K562 (cell line): ENCODE measurements around the gene LTA. TPM values are rescaled to one million over a fixed set of nuclear protein-coding genes. Genes with fewer than 3 reads are reported as not detected.

Experiments used
- ETV1 ChIP-seq: fragments of 450-650 bp; conservative IDR thresholded peaks from 2 replicates; pipeline ENCODE4 v1.6.1; 2016; ENCODE audit warnings: missing genetic modification characterization, control low read depth, low read depth, missing compliant biosample characterization
- MYBL2 ChIP-seq, 2 experiments: fragments of 450-650 bp in 1 of 2; sonication (generic) in 1 of 2; formaldehyde crosslinking in 1 of 2; IDR thresholded peaks; 2 replicates each; pipeline versions ENCODE4 v1.6.1 to v1.8.1; 2017 to 2022; ENCODE audit warnings: borderline replicate concordance in 1 of 2, inconsistent platforms in 1 of 2, low read depth in 1 of 2, mild to moderate bottlenecking in 1 of 2, missing genetic modification reagents in 1 of 2, moderate library complexity in 1 of 2
- RFX5 ChIP-seq: IDR thresholded peaks from 2 replicates; pipeline ENCODE4 v1.6.1; 2011; ENCODE audit warnings: low read depth, mild to moderate bottlenecking, improper control_type of control experiment, low read length
- SRSF1 ChIP-seq: fragments of 200-400 bp; formaldehyde crosslinking; IDR thresholded peaks from 2 replicates; pipeline ENCODE4 v1.6.1; 2017; ENCODE audit warnings: mild to moderate bottlenecking, low read depth, low read length, moderate library complexity
- TAF1 ChIP-seq: IDR thresholded peaks from 2 replicates; pipeline ENCODE4 v1.6.1; 2011; ENCODE audit warnings: mild to moderate bottlenecking, low read length, moderate library complexity; ENCODE audit not compliant: insufficient read depth, control insufficient read depth, severe bottlenecking; ENCODE audit errors: extremely low read depth
- TAL1 ChIP-seq: fragments of 450-650 bp; IDR thresholded peaks from 2 replicates; pipeline ENCODE4 v1.6.1; 2016; ENCODE audit warnings: mild to moderate bottlenecking
- XRCC3 ChIP-seq: fragments of 450-650 bp; IDR thresholded peaks from 2 replicates; pipeline ENCODE4 v1.6.1; 2017; ENCODE audit warnings: mild to moderate bottlenecking, moderate library complexity
- polyA plus RNA-seq, 8 experiments: library from polyadenylated mRNA; depleted of rRNA in 4 of 8; stranded (reverse) in 5 of 8; unstranded in 3 of 8; fragments of >200 nt; fragmentation: Nextera tagmentation in 2 of 8; fragmentation: Illumina TruSeq in 1 of 8; extraction: Ambion mirVana in 2 of 8; extraction: Trizol in 1 of 8; gene quantifications; 2 replicates each; pipeline versions ENCODE4 v1.2.1 to v1.2.3, GENCODE V29; 2011 to 2014; ENCODE audit warnings: inconsistent platforms in 1 of 8, missing spikeins in 1 of 8
- total RNA-seq, 7 experiments: library from RNA; depleted of rRNA in 6 of 7; stranded (reverse); fragments of >200 nt in 6 of 7; fragmentation: Illumina TruSeq in 2 of 7; extraction: Trizol in 2 of 7; gene quantifications; 2 replicates each; pipeline versions ENCODE4 v1.2.1 to v1.2.3, GENCODE V29; 2011 to 2021; ENCODE audit warnings: low replicate concordance in 1 of 7
- TF ChIP-seq, protein P1 (sequence below): sonication (generic); formaldehyde crosslinking; IDR thresholded peaks from 2 replicates; pipeline ENCODE4 v1.8.1; 2023; ENCODE audit warnings: mild to moderate bottlenecking, missing genetic modification reagents
- TF ChIP-seq, protein P2 (sequence below): fragments of 150-350 bp; conservative IDR thresholded peaks from 2 replicates; pipeline ENCODE4 v1.6.1; 2014; ENCODE audit warnings: low read length
- TF ChIP-seq, protein P3 (sequence below): fragments of 250-450 bp; sonication (Bioruptor Pico); IDR thresholded peaks from 2 replicates; pipeline ENCODE4 v1.8.0; 2021; ENCODE audit warnings: borderline replicate concordance, mild to moderate bottlenecking, moderate library complexity; ENCODE audit not compliant: poor library complexity, severe bottlenecking
- TF ChIP-seq, protein P4 (sequence below), 2 experiments: fragments of 450-650 bp; formaldehyde crosslinking in 1 of 2; IDR thresholded peaks; 2 replicates each; pipeline versions ENCODE4 v1.4.0 to v1.6.1; 2014 to 2020; ENCODE audit warnings: mild to moderate bottlenecking in 2 of 2, borderline replicate concordance in 1 of 2, low read depth in 1 of 2

Gene LTA
- total and polyA plus RNA-seq, 9 of the 15 experiments (the other 6 are each of a cell fraction or from before 2014, with no cell fraction given): 0.80 TPM; not detected in 8

DNA sequence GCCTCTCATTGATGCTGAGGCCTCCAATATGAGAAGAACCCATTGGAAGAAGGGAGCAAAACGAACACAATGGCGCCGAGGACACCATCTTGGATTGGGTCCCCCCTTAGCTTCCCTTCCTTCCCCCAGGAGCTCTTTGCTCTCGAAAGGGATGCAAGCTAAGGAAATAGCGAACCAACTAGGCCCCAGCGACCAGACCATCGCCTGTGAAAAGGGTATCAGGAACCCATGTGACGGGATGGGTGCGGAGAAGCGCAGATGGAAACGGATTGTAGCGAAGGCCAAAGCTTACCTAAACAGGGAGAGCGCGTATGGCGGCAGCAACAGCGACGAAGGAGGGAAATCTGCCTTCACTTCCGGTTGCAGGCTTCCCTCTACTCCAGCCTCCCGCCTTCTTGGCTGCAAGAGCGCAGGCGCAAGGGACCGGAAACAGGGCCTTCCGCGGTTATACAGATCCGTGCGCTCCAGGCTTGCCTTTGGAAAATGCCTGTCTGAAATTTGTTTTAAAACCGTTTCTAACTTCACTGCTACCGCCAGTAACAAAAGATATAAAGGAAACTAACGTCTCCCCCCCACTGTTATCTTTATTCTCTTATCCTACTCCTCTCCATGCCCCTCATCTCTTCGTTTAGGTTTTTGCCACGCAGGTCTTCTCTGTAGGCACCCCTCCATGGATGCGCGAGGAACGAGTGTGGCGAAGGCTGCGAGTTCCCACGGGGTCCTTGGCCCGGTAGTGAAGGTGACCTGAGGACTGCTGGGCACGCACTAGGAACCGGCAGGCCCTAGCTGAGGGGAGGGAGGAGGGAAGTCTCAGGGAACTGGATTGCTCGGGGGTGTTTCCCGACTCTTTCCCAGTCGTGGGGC, 30.2 kb upstream of the LTA start, which contains the start of gene DDX39B (continued):
- no peak for TF ChIP-seq XRCC3
- TF ChIP-seq, protein P1, sequence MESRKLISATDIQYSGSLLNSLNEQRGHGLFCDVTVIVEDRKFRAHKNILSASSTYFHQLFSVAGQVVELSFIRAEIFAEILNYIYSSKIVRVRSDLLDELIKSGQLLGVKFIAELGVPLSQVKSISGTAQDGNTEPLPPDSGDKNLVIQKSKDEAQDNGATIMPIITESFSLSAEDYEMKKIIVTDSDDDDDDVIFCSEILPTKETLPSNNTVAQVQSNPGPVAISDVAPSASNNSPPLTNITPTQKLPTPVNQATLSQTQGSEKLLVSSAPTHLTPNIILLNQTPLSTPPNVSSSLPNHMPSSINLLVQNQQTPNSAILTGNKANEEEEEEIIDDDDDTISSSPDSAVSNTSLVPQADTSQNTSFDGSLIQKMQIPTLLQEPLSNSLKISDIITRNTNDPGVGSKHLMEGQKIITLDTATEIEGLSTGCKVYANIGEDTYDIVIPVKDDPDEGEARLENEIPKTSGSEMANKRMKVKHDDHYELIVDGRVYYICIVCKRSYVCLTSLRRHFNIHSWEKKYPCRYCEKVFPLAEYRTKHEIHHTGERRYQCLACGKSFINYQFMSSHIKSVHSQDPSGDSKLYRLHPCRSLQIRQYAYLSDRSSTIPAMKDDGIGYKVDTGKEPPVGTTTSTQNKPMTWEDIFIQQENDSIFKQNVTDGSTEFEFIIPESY: peak; percentile 45; the same call in 1 of the 2 replicates
- TF ChIP-seq TAL1: peak; percentile 54
- peak; percentile 99 for TF ChIP-seq TAF1
- peak; percentile 54 for TF ChIP-seq MYBL2 (IDR thresholded peaks at IDR 0.05; ENCODE audit: low read depth)
- TF ChIP-seq MYBL2 (CRISPR knock-in tag; IDR thresholded peaks at IDR 0.05; ENCODE audit: borderline replicate concordance): no peak
- TF ChIP-seq, protein P2, sequence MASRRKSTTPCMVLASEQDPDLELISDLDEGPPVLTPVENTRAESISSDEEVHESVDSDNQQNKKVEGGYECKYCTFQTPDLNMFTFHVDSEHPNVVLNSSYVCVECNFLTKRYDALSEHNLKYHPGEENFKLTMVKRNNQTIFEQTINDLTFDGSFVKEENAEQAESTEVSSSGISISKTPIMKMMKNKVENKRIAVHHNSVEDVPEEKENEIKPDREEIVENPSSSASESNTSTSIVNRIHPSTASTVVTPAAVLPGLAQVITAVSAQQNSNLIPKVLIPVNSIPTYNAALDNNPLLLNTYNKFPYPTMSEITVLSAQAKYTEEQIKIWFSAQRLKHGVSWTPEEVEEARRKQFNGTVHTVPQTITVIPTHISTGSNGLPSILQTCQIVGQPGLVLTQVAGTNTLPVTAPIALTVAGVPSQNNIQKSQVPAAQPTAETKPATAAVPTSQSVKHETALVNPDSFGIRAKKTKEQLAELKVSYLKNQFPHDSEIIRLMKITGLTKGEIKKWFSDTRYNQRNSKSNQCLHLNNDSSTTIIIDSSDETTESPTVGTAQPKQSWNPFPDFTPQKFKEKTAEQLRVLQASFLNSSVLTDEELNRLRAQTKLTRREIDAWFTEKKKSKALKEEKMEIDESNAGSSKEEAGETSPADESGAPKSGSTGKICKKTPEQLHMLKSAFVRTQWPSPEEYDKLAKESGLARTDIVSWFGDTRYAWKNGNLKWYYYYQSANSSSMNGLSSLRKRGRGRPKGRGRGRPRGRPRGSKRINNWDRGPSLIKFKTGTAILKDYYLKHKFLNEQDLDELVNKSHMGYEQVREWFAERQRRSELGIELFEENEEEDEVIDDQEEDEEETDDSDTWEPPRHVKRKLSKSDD: peak; percentile 78; the same call in 1 of the 2 replicates
- peak; percentile 98 for TF ChIP-seq ETV1 (tag)
- TF ChIP-seq, protein P3, sequence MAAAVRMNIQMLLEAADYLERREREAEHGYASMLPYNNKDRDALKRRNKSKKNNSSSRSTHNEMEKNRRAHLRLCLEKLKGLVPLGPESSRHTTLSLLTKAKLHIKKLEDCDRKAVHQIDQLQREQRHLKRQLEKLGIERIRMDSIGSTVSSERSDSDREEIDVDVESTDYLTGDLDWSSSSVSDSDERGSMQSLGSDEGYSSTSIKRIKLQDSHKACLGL (CRISPR knock-in tag): no peak
- no peak for TF ChIP-seq RFX5
- TF ChIP-seq SRSF1: no peak
- TF ChIP-seq, protein P4, sequence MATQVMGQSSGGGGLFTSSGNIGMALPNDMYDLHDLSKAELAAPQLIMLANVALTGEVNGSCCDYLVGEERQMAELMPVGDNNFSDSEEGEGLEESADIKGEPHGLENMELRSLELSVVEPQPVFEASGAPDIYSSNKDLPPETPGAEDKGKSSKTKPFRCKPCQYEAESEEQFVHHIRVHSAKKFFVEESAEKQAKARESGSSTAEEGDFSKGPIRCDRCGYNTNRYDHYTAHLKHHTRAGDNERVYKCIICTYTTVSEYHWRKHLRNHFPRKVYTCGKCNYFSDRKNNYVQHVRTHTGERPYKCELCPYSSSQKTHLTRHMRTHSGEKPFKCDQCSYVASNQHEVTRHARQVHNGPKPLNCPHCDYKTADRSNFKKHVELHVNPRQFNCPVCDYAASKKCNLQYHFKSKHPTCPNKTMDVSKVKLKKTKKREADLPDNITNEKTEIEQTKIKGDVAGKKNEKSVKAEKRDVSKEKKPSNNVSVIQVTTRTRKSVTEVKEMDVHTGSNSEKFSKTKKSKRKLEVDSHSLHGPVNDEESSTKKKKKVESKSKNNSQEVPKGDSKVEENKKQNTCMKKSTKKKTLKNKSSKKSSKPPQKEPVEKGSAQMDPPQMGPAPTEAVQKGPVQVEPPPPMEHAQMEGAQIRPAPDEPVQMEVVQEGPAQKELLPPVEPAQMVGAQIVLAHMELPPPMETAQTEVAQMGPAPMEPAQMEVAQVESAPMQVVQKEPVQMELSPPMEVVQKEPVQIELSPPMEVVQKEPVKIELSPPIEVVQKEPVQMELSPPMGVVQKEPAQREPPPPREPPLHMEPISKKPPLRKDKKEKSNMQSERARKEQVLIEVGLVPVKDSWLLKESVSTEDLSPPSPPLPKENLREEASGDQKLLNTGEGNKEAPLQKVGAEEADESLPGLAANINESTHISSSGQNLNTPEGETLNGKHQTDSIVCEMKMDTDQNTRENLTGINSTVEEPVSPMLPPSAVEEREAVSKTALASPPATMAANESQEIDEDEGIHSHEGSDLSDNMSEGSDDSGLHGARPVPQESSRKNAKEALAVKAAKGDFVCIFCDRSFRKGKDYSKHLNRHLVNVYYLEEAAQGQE (IDR thresholded peaks at IDR 0.05; ENCODE audit: borderline replicate concordance): no peak
- TF ChIP-seq, protein P4 (CRISPR knock-in tag; IDR thresholded peaks at IDR 0.05; ENCODE audit: low read depth): peak; percentile 92; the same call in 1 of the 2 replicates
